Vagina (tissue), 2 donors: Measurements from ENCODE around the gene ARHGAP4. TPM values are rescaled to one million over a fixed set of nuclear protein-coding genes. Genes with fewer than 3 reads are reported as not detected.

Source experiments
- DNase-seq, 2 donors: peaks; one replicate each; pipeline ENCODE4 v3.0.0-alpha.2; 2017; ENCODE audit errors: extremely low spot score in 2 of 2
- H3K27ac ChIP-seq: fragments of 200-600 bp; sonication (generic); one replicate; pipeline ENCODE4 v1.5.1; 2019
- H3K27me3 ChIP-seq: fragments of 200-600 bp; sonication (generic); one replicate; pipeline ENCODE4 v1.5.1; 2019
- H3K36me3 ChIP-seq, 2 donors: fragments of 200-600 bp; sonication (generic); one replicate each; pipeline ENCODE4 v1.5.1; 2017 to 2019
- H3K4me1 ChIP-seq: fragments of 200-600 bp; sonication (generic); one replicate; pipeline ENCODE4 v1.5.1; 2019
- H3K4me3 ChIP-seq, 2 donors: fragments of 200-600 bp; sonication (generic); 1 replicate in 1 of 2; 2 replicates in 1 of 2; pipeline ENCODE4 v1.5.1; 2016 to 2019
- H3K9me3 ChIP-seq: fragments of 200-600 bp; sonication (generic); one replicate; pipeline ENCODE4 v1.5.1; 2019
- CTCF ChIP-seq, 3 experiments: fragments of 450-650 bp in 2 of 3; fragments of 200-600 bp in 1 of 3; sonication (generic) in 1 of 3; IDR thresholded peaks; one replicate each; pipeline ENCODE4 v1.5.1; 2017 to 2019; ENCODE audit warnings: antibody characterized with exemption in 3 of 3, mild to moderate bottlenecking in 2 of 3, moderate library complexity in 2 of 3
- POLR2A ChIP-seq, 2 donors: fragments of 450-650 bp; IDR thresholded peaks; one replicate each; pipeline ENCODE4 v1.6.1; 2017; ENCODE audit warnings: antibody characterized with exemption in 2 of 2, mild to moderate bottlenecking in 2 of 2, moderate library complexity in 2 of 2
- POLR2AphosphoS5 ChIP-seq, 2 donors: sonication (generic); formaldehyde crosslinking; IDR thresholded peaks; one replicate each; pipeline ENCODE4 v1.9.0; 2017; ENCODE audit warnings: antibody characterized with exemption in 2 of 2, mild to moderate bottlenecking in 2 of 2, low read depth in 1 of 2; ENCODE audit not compliant: insufficient read depth in 1 of 2
- intact Hi-C: fragments of 100-400 bp; cut with DNase I; formaldehyde crosslinking; loops from one replicate; pipeline ENCODE4 v1.15.1; 2023
- total RNA-seq: library from RNA; depleted of rRNA; stranded (reverse); fragments of >200 nt; gene quantifications from one replicate; pipeline ENCODE4 v1.2.3, GENCODE V29; 2016

The ARHGAP4 gene
- total RNA-seq, 1 donor from 2014 or later = 36.6 TPM

GRCh38 chrX:153947009-153947769, 21.1 kb upstream of the ARHGAP4 start:
- peaks cover 0 to 27% of the 10 kb centered on the region in 2 donors for H3K36me3 ChIP-seq
- no peaks in the 10 kb centered on the region for H3K4me1 ChIP-seq
- TF ChIP-seq CTCF (IDR thresholded peaks at IDR 0.05) (peak; percentile 36 to 62 (median 57)), POLR2A (IDR thresholded peaks at IDR 0.05) (no peak)
- no peak for DNase-seq
- H3K9me3 ChIP-seq = no peaks in the 10 kb centered on the region
- no peaks in the 10 kb centered on the region for H3K27me3 ChIP-seq
- no peak overlapping the region for H3K4me3 ChIP-seq
- H3K27ac ChIP-seq = no peak overlapping the region
- intact Hi-C loops = no loop called here

- Histone ChIP-seq H3K27me3 (no peaks in the 10 kb centered on the region), H3K4me1 (no peaks in the 10 kb centered on the region), H3K36me3 (peaks cover 0 to 17% of the 10 kb centered on the region in 2 donors), H3K4me3 (no peak overlapping the region), H3K27ac (no peak overlapping the region), H3K9me3 (no peaks in the 10 kb centered on the region)
- intact Hi-C loops = no loop called here
- DNase-seq = no peak
- TF ChIP-seq POLR2AphosphoS5 (IDR thresholded peaks at IDR 0.05; ENCODE audit: insufficient read depth in 1 of 2, low read depth in 1 of 2) (no peak), POLR2A (IDR thresholded peaks at IDR 0.05) (no peak), CTCF (IDR thresholded peaks at IDR 0.05) (no peak)
Measured at GRCh38 chrX:153945956-153946943, 20.2 kb upstream of the ARHGAP4 start.

GRCh38 chrX:153944800-153945150, 18.7 kb upstream of the ARHGAP4 start:
- no peak for DNase-seq
- peak overlapping the region in 1 of 2 donors; percentile 32 for H3K4me3 ChIP-seq
- H3K36me3 ChIP-seq = peaks cover 0 to 5% of the 10 kb centered on the region in 2 donors
- intact Hi-C loops = no loop called here
- no peak overlapping the region for H3K27ac ChIP-seq
- TF ChIP-seq POLR2A (IDR thresholded peaks at IDR 0.05) (no peak), CTCF (IDR thresholded peaks at IDR 0.05) (no peak), POLR2AphosphoS5 (IDR thresholded peaks at IDR 0.05; ENCODE audit: insufficient read depth in 1 of 2, low read depth in 1 of 2) (no peak)
- H3K9me3 ChIP-seq = no peaks in the 10 kb centered on the region
- H3K27me3 ChIP-seq = no peaks in the 10 kb centered on the region
- H3K4me1 ChIP-seq = no peaks in the 10 kb centered on the region

GRCh38 chrX:153944140-153944799, 18.2 kb upstream of the ARHGAP4 start, which contains the start of gene RENBP:
TSS of gene RENBP (minus strand) at chrX:153944643. CDS start at chrX:153944610, 33 bp downstream.
- H3K9me3 ChIP-seq = no peaks in the 10 kb centered on the region
- no peak for TF ChIP-seq POLR2AphosphoS5 (IDR thresholded peaks at IDR 0.05; ENCODE audit: insufficient read depth in 1 of 2, low read depth in 1 of 2)
- intact Hi-C loops = no loop called here
- peak within 1 kb of the TSS in 1 of 2 donors; percentile 32 for H3K4me3 ChIP-seq
- H3K27me3 ChIP-seq = no peaks in the 10 kb centered on the region
- H3K36me3 ChIP-seq = no peaks in the 10 kb centered on the region
- no peaks in the 10 kb centered on the region for H3K4me1 ChIP-seq
- DNase-seq = no peak
- H3K27ac ChIP-seq = no peak within 1 kb of the TSS
